GM12892 (cell line): ENCODE results near the gene ANAPC7.
"Not testable (repeated sequence)": the region's sequence is repeated elsewhere in the genome, so short reads cannot be mapped to it uniquely, and the experiment has no call there.

ENCODE experiments used
- POLR2A ChIP-seq: IDR thresholded peaks from 2 replicates; pipeline ENCODE4 v1.6.1; 2011; ENCODE audit warnings: low read depth, low read length, control low read depth
- POLR2AphosphoS5 ChIP-seq: IDR thresholded peaks from 2 replicates; pipeline ENCODE4 v1.6.1; 2011; ENCODE audit warnings: low read depth, low read length, control low read depth
- TAF1 ChIP-seq: IDR thresholded peaks from 2 replicates; pipeline ENCODE4 v1.6.1; 2011; ENCODE audit warnings: low read depth, mild to moderate bottlenecking, control low read depth, low read length, borderline replicate concordance

- not testable (repeated sequence) for TF ChIP-seq POLR2AphosphoS5, POLR2A, TAF1
Observed at GRCh38 chr12:110378131-110378790, 25.2 kb downstream of the ANAPC7 start.
